Measurements from ENCODE around the gene IFFO2. TPM values are rescaled to one million over a fixed set of nuclear protein-coding genes. Genes with fewer than 3 reads are reported as not detected.

IFFO2 gene
- total and polyA plus RNA-seq, 10 of the 15 experiments (the other 5 are each of a cell fraction or from before 2014, with no cell fraction given), result 1.2 to 18.4 (median 6.7) TPM

DNA sequence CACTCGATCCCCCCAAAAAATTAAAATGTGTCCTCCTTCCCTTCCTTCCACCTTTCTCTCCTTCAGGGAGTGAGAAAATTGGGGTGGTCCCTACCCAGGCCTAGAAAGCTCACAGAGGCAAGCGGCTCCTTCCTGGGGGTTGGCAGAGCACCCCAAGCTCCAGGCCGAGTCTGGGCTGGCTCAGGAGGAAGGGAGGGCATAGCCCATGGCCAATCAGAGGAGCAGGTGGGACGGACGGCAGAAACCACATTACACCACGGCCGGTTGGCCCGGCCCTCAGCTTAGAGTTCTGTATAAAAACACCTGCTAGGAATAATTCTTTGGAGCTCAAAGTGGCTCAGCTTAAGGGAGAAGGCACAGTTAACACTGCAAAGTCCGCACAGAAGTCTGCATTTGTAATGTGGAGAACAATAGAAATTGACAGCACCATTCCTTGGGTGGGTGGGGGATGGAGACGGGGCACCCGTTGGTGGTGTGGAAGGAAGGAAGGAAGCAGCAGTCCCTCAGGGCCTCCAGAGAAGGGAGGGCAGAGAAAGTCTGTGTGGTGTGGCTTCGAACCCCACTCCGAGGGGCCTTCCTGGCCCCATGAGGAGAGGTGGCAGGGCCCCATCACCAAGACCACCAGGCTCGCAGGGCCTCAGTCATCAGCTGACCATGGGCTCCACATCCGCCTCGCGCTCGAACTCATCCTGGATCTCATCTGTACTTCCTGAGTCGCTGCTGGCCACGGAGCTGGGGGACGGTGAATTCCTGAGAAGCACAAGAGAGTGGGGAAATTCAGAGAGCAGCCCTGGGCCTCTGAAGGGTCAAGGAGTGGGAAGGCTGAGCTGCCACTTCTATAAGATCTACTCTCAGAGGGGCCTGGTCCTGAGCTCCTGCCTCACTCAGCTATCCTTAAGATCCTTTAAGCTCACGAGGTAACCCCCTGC lies 48.3 kb downstream of the IFFO2 start:
- H3K4me3 ChIP-seq, result no peak overlapping the region
- no peaks in the 10 kb centered on the region for H4K20me1 ChIP-seq (ENCODE audit: control insufficient read depth, insufficient read depth)
- H3K9me3 ChIP-seq (replicated peaks; ENCODE audit: control insufficient read depth, insufficient read depth, low read length), result no peaks in the 10 kb centered on the region; the same call in 2 of the 3 replicates
- H3K4me2 ChIP-seq (ENCODE audit: control insufficient read depth, insufficient read depth), result no peak overlapping the region; the same call in 1 of the 2 replicates
- ChIA-PET CTCF (interaction anchor here (0.6 to 5.3 kb wide), 25 partner anchors 8 to 1714 kb away, joined by 3 to 86 read pairs (median 5); partner anchors contain the start of gene MRTO4), SMC1A (ENCODE audit: uncharacterized antibody, unreplicated experiment) (interaction anchor here (0.6 to 3.4 kb wide), 15 partner anchors 16 to 1403 kb away, joined by 3 to 14 read pairs (median 3); partner anchors contain the start of genes EMC1 and MRTO4), RAD21 (ENCODE audit: unreplicated experiment) (interaction anchor here (0.6 to 1.9 kb wide), 8 partner anchors 18 to 573 kb away, joined by 3 to 11 read pairs (median 4); no protein-coding TSS in a partner anchor), POLR2A (no interaction called here)
- BruUV-seq (replicated peaks), result no TSS peak
- ATAC-seq, result no peak
- no peaks in the 10 kb centered on the region for H3K79me2 ChIP-seq (ENCODE audit: control insufficient read depth, insufficient read depth, low read length)
- TF ChIP-seq RUNX3 (IDR thresholded peaks at IDR 0.05; ENCODE audit: low read length) (peak; percentile 34), NFYA (IDR thresholded peaks at IDR 0.05; ENCODE audit: borderline replicate concordance, low read depth, low read length) (no peak), CEBPB (IDR thresholded peaks at IDR 0.05; ENCODE audit: borderline replicate concordance in 1 of 2, low read depth in 2 of 2, low read length in 2 of 2) (no peak), POLR2AphosphoS2 (IDR thresholded peaks at IDR 0.05; ENCODE audit: low read depth, low read length) (no peak), ETV6 (conservative IDR thresholded peaks at IDR 0.05 in 1 of 2, IDR thresholded peaks at IDR 0.05 in 1 of 2; ENCODE audit: borderline replicate concordance in 1 of 2, low read depth in 1 of 2) (no peak), RBBP5 (conservative IDR thresholded peaks at IDR 0.05) (no peak)
- H3K27me3 ChIP-seq (replicated peaks in 1 of 2; ENCODE audit: control insufficient read depth in 2 of 2, insufficient read depth in 2 of 2, low read length in 1 of 2), result no peaks in the 10 kb centered on the region
- in situ Hi-C loops (cut with MboI) (loop anchor here (5.0 kb wide), 1 partner anchor 189 kb away; no protein-coding TSS in a partner anchor), intact Hi-C loops (cut with micrococcal nuclease; ENCODE audit: unreplicated experiment) (no loop called here)
- 49% methylated on average over 22 of the region's 22 CpGs for WGBS (ENCODE audit: insufficient coverage, insufficient replicate concordance, low lambda C conversion rate, missing lambda C conversion rate)
- FAIRE-seq, result no peak
- H3K9ac ChIP-seq (ENCODE audit: control insufficient read depth, insufficient read depth, low read length), result no peak overlapping the region
- H2AFZ ChIP-seq (ENCODE audit: control insufficient read depth, low read depth, low read length), result peak overlapping the region; percentile 19; the same call in 1 of the 2 replicates
- H3K4me1 ChIP-seq (ENCODE audit: control insufficient read depth, insufficient read depth, low read length), result peaks cover 17% of the 10 kb centered on the region
- H3K36me3 ChIP-seq (ENCODE audit: control insufficient read depth in 2 of 2, insufficient read depth in 2 of 2, low read length in 1 of 2), result peaks cover 5 to 12% of the 10 kb centered on the region in 2 experiments
- peak overlapping the region; percentile 25; the same call in 1 of the 2 replicates for H3K27ac ChIP-seq (ENCODE audit: control insufficient read depth, insufficient read depth)
- no peak for DNase-seq (ENCODE audit: low read depth, low spot score)

Data from GM12878 (cell line).